ENCODE measurements around the gene TMEM255B.
"Not testable (repeated sequence)": the region's sequence is repeated elsewhere in the genome, so short reads cannot be mapped to it uniquely, and the experiment has no call there.

The TMEM255B gene

GRCh38 chr13:113724016-113724758 is 34.8 kb upstream of the TMEM255B start:
- H3K4me2 ChIP-seq (ENCODE audit: low read depth, low read length): peak overlapping the region; percentile 59

GRCh38 chr13:113724780-113725315 is 34.2 kb upstream of the TMEM255B start:
- H3K4me1 ChIP-seq (ENCODE audit: low read length): no peaks in the 10 kb centered on the region
- peaks cover 3% of the 10 kb centered on the region; the same call in 1 of the 2 replicates for H3F3A ChIP-seq (ENCODE audit: insufficient read depth, low read length)
- H3K4me3 ChIP-seq (ENCODE audit: low read length): peak overlapping the region; percentile 53
- no peaks in the 10 kb centered on the region for H3K79me2 ChIP-seq (ENCODE audit: low read length)
- peak overlapping the region; percentile 37; the same call in 1 of the 2 replicates for H3K27ac ChIP-seq (ENCODE audit: low read length)
- peak; percentile 82 for DNase-seq
- no peaks in the 10 kb centered on the region for H3K9me3 ChIP-seq (replicated peaks; ENCODE audit: insufficient read depth, low read length)
- no peaks in the 10 kb centered on the region for H3K9me2 ChIP-seq (replicated peaks; ENCODE audit: insufficient read depth, low read length)
- no peaks in the 10 kb centered on the region for H3K36me3 ChIP-seq (replicated peaks; ENCODE audit: insufficient read depth, low read length)
- peaks cover 13% of the 10 kb centered on the region for H3K27me3 ChIP-seq (replicated peaks; ENCODE audit: insufficient read depth, low read length)
- peak overlapping the region; percentile 20; the same call in 1 of the 2 replicates for H3K9ac ChIP-seq (ENCODE audit: low read length)
- no peaks in the 10 kb centered on the region for H4K20me1 ChIP-seq (ENCODE audit: insufficient read depth, low read length)
- peak overlapping the region; percentile 59 for H3K4me2 ChIP-seq (ENCODE audit: low read depth, low read length)
- peak overlapping the region; percentile 74 for H2AFZ ChIP-seq (ENCODE audit: low read length)
- TF ChIP-seq CTCF (IDR thresholded peaks at IDR 0.05; ENCODE audit: low read length): peak; percentile 87
- TF ChIP-seq EZH2 (optimal IDR thresholded peaks at IDR 0.05; ENCODE audit: low read depth, low read length): no peak

More at GRCh38 chr13:113724016-113724758, 34.8 kb upstream of the TMEM255B start:
- Histone ChIP-seq H3K9ac (ENCODE audit: low read length) (peak overlapping the region; percentile 20; the same call in 1 of the 2 replicates), H3K79me2 (ENCODE audit: low read length) (no peaks in the 10 kb centered on the region), H3K27ac (ENCODE audit: low read length) (peak overlapping the region; percentile 37; the same call in 1 of the 2 replicates), H4K20me1 (ENCODE audit: insufficient read depth, low read length) (no peaks in the 10 kb centered on the region), H3K4me1 (ENCODE audit: low read length) (no peaks in the 10 kb centered on the region), H3K9me2 (replicated peaks; ENCODE audit: insufficient read depth, low read length) (no peaks in the 10 kb centered on the region), H2AFZ (ENCODE audit: low read length) (peak overlapping the region; percentile 74; the same call in 1 of the 2 replicates), H3K4me3 (ENCODE audit: low read length) (peak overlapping the region; percentile 53), H3K27me3 (replicated peaks; ENCODE audit: insufficient read depth, low read length) (peaks cover 8% of the 10 kb centered on the region), H3K9me3 (replicated peaks; ENCODE audit: insufficient read depth, low read length) (no peaks in the 10 kb centered on the region), H3F3A (ENCODE audit: insufficient read depth, low read length) (peaks cover 3% of the 10 kb centered on the region; the same call in 1 of the 2 replicates), H3K36me3 (replicated peaks; ENCODE audit: insufficient read depth, low read length) (no peaks in the 10 kb centered on the region)
- DNase-seq: no peak
- TF ChIP-seq EZH2 (optimal IDR thresholded peaks at IDR 0.05; ENCODE audit: low read depth, low read length) (no peak), CTCF (IDR thresholded peaks at IDR 0.05; ENCODE audit: low read length) (no peak), EZH2phosphoT487 (IDR thresholded peaks at IDR 0.05; ENCODE audit: low read length) (no peak)

- not testable (repeated sequence) for H3K4me2 ChIP-seq (ENCODE audit: low read depth, low read length); H2AFZ ChIP-seq (ENCODE audit: low read length); H3F3A ChIP-seq (ENCODE audit: insufficient read depth, low read length); H3K36me3 ChIP-seq (replicated peaks; ENCODE audit: insufficient read depth, low read length); H4K20me1 ChIP-seq (ENCODE audit: insufficient read depth, low read length); H3K4me1 ChIP-seq (ENCODE audit: low read length); H3K9me2 ChIP-seq (replicated peaks; ENCODE audit: insufficient read depth, low read length); H3K9me3 ChIP-seq (replicated peaks; ENCODE audit: insufficient read depth, low read length); H3K4me3 ChIP-seq (ENCODE audit: low read length); H3K9ac ChIP-seq (ENCODE audit: low read length); H3K27ac ChIP-seq (ENCODE audit: low read length); H3K79me2 ChIP-seq (ENCODE audit: low read length); DNase-seq
- peaks cover 18% of the 10 kb centered on the region for H3K27me3 ChIP-seq (replicated peaks; ENCODE audit: insufficient read depth, low read length)
Measured at GRCh38 chr13:113725329-113726105, 33.5 kb upstream of the TMEM255B start.

GRCh38 chr13:113726106-113726821 is 32.8 kb upstream of the TMEM255B start:
- not testable (repeated sequence) for H3K4me3 ChIP-seq (ENCODE audit: low read length); H3K4me1 ChIP-seq (ENCODE audit: low read length); H2AFZ ChIP-seq (ENCODE audit: low read length); H4K20me1 ChIP-seq (ENCODE audit: insufficient read depth, low read length); H3K9me2 ChIP-seq (replicated peaks; ENCODE audit: insufficient read depth, low read length); H3K4me2 ChIP-seq (ENCODE audit: low read depth, low read length); H3K27ac ChIP-seq (ENCODE audit: low read length); H3F3A ChIP-seq (ENCODE audit: insufficient read depth, low read length); DNase-seq; H3K79me2 ChIP-seq (ENCODE audit: low read length); H3K9ac ChIP-seq (ENCODE audit: low read length); H3K36me3 ChIP-seq (replicated peaks; ENCODE audit: insufficient read depth, low read length); H3K9me3 ChIP-seq (replicated peaks; ENCODE audit: insufficient read depth, low read length)
- peaks cover 18% of the 10 kb centered on the region for H3K27me3 ChIP-seq (replicated peaks; ENCODE audit: insufficient read depth, low read length)
